Lung (tissue), 12 donors: ENCODE data around the gene CD248. TPM values are rescaled to one million over a fixed set of nuclear protein-coding genes. Genes with fewer than 3 reads are reported as not detected.
"Not testable (repeated sequence)": the region's sequence is repeated elsewhere in the genome, so short reads cannot be mapped to it uniquely, and the experiment has no call there.

ENCODE experiments used
- ATAC-seq: fragments of 200-7000 bp; cut with Tn5 transposase; one replicate; pipeline ENCODE4 v1.9.1; 2020; ENCODE audit warnings: moderate number of reproducible peaks; ENCODE audit not compliant: insufficient read depth, low FRiP score
- DNase-seq, 3 donors: peaks; one replicate each; pipeline ENCODE4 v3.0.0-alpha.2; 2013 to 2017
- H3K27ac ChIP-seq, 2 donors: one replicate each; pipeline ENCODE4 v1.5.1; 2013; ENCODE audit warnings: mild to moderate bottlenecking in 2 of 2, moderate library complexity in 2 of 2, control low read depth in 1 of 2, inconsistent platforms in 1 of 2, low read depth in 1 of 2, low read length in 1 of 2
- H3K27me3 ChIP-seq, 3 donors: one replicate each; pipeline ENCODE4 v1.5.1; 2013; ENCODE audit warnings: low read length in 2 of 3; ENCODE audit not compliant: control insufficient read depth in 3 of 3, insufficient read depth in 3 of 3
- H3K36me3 ChIP-seq, 4 donors: one replicate each; pipeline ENCODE4 v1.5.1; 2013; ENCODE audit warnings: low read length in 4 of 4, mild to moderate bottlenecking in 1 of 4, moderate library complexity in 1 of 4; ENCODE audit not compliant: control insufficient read depth in 4 of 4, insufficient read depth in 4 of 4
- H3K4me1 ChIP-seq, 5 donors: one replicate each; pipeline ENCODE4 v1.5.1; 2013; ENCODE audit warnings: low read length in 5 of 5, mild to moderate bottlenecking in 2 of 5, moderate library complexity in 1 of 5; ENCODE audit not compliant: control insufficient read depth in 5 of 5, insufficient read depth in 5 of 5
- H3K4me3 ChIP-seq: one replicate; pipeline ENCODE4 v1.5.1; 2013; ENCODE audit warnings: mild to moderate bottlenecking, control low read depth, moderate library complexity
- H3K9ac ChIP-seq, 2 donors: one replicate each; pipeline ENCODE4 v1.5.1; 2013; ENCODE audit warnings: low read length in 2 of 2, control low read depth in 1 of 2; ENCODE audit not compliant: insufficient read depth in 1 of 2
- H3K9me3 ChIP-seq, 4 donors: one replicate each; pipeline ENCODE4 v1.5.1; 2013; ENCODE audit warnings: low read length in 3 of 4, mild to moderate bottlenecking in 1 of 4, moderate library complexity in 1 of 4; ENCODE audit not compliant: control insufficient read depth in 4 of 4, insufficient read depth in 3 of 4
- CTCF ChIP-seq: IDR thresholded peaks from 2 replicates; pipeline ENCODE4 v1.5.1; 2012; ENCODE audit warnings: mild to moderate bottlenecking; ENCODE audit errors: control extremely low read depth, extremely low read depth
- WGBS, 2 donors: extraction: QIAGEN DNeasy Blood & Tissue Kit; methylation state at CpG; one replicate each; pipeline ENCODE4 v1.1.7; 2013; 5-methylcytosine and 5-hydroxymethylcytosine counted together
- polyA plus RNA-seq, 2 donors: library from polyadenylated mRNA; stranded (reverse); fragments of 200-250 nt; gene quantifications; one replicate each; pipeline ENCODE4 v1.2.1, GENCODE V29; 2013
- total RNA-seq, 2 donors: library from RNA; depleted of rRNA in 1 of 2; stranded (reverse); fragments of >200 nt in 1 of 2; gene quantifications; one replicate each; pipeline ENCODE4 v1.2.1, GENCODE V29; 2014 to 2021
- donor health status: control.
- donor health status: control.
- donor health status: Bipolar disorder and iron deficiency.
- donor health status: healthy.
- donor health status: DM: yes; HTN: yes; CAD: no.

Gene CD248
- total and polyA plus RNA-seq, 4 donors = 9.2 to 53.5 (median 23.0) TPM

- H3K4me3 ChIP-seq = no peak overlapping the region
- no peaks in the 10 kb centered on the region for H3K9me3 ChIP-seq
- no peak for ATAC-seq
- no peak for TF ChIP-seq CTCF
- H3K36me3 ChIP-seq = no peaks in the 10 kb centered on the region
- H3K27me3 ChIP-seq = no peaks in the 10 kb centered on the region
- WGBS, 2 donors = 93 to 100% methylated on average over 1 of the region's 1 CpG
- H3K9ac ChIP-seq = no peak overlapping the region
- H3K27ac ChIP-seq = no peak overlapping the region
- no peak for DNase-seq
- H3K4me1 ChIP-seq = peaks cover 2 to 50% (median 26%) of the 10 kb centered on the region in 5 donors
These were observed 6.8 kb upstream of the CD248 start for GRCh38 chr11:66323684-66324083.

GRCh38 chr11:66322732-66323427 is 6.0 kb upstream of the CD248 start:
- no peaks in the 10 kb centered on the region for H3K9me3 ChIP-seq
- TF ChIP-seq CTCF = no peak
- DNase-seq (no peak), ATAC-seq (no peak)
- no peaks in the 10 kb centered on the region for H3K36me3 ChIP-seq
- no peak overlapping the region for H3K27ac ChIP-seq
- no peaks in the 10 kb centered on the region for H3K27me3 ChIP-seq
- WGBS, 2 donors = 80 to 91% methylated on average over 11 of the region's 11 CpGs
- H3K9ac ChIP-seq = no peak overlapping the region
- no peak overlapping the region for H3K4me3 ChIP-seq
- H3K4me1 ChIP-seq = peaks cover 2 to 50% (median 31%) of the 10 kb centered on the region in 5 donors

- Histone ChIP-seq H3K27ac (no peak overlapping the region), H3K36me3 (no peaks in the 10 kb centered on the region), H3K9me3 (no peaks in the 10 kb centered on the region), H3K9ac (no peak overlapping the region), H3K4me1 (peaks cover 0 to 46% (median 30%) of the 10 kb centered on the region in 5 donors), H3K27me3 (no peaks in the 10 kb centered on the region), H3K4me3 (no peak overlapping the region)
- WGBS, 2 donors = 96% methylated on average over 4 of the region's 4 CpGs
- DNase-seq (no peak), ATAC-seq (no peak)
- no peak for TF ChIP-seq CTCF
These were observed 4.8 kb upstream of the CD248 start for GRCh38 chr11:66321606-66322005.

GRCh38 chr11:66320748-66321147 is 3.9 kb upstream of the CD248 start:
- not testable (repeated sequence) for ATAC-seq, H3K27ac ChIP-seq, H3K36me3 ChIP-seq, H3K27me3 ChIP-seq, H3K9me3 ChIP-seq, H3K9ac ChIP-seq, DNase-seq, H3K4me3 ChIP-seq
- WGBS, 2 donors = 87 to 88% methylated on average over 6 of the region's 6 CpGs
- peaks cover 0 to 38% (median 30%) of the 10 kb centered on the region in 5 donors for H3K4me1 ChIP-seq

- H3K36me3 ChIP-seq, H3K27me3 ChIP-seq, ATAC-seq, DNase-seq, H3K9me3 ChIP-seq, H3K27ac ChIP-seq, H3K9ac ChIP-seq, H3K4me3 ChIP-seq: not testable (repeated sequence)
- 95 to 97% methylated on average over 1 to 2 of the region's 2 CpGs for WGBS, 2 donors
- peaks cover 0 to 36% (median 26%) of the 10 kb centered on the region in 5 donors for H3K4me1 ChIP-seq
These were observed 3.4 kb upstream of the CD248 start for GRCh38 chr11:66320289-66320688.
